GM18951 (cell line): Measurements from ENCODE around the gene MCC.

ENCODE experiments used
- POLR2A ChIP-seq: IDR thresholded peaks from 4 replicates; pipeline ENCODE4 v1.6.1; 2011; ENCODE audit warnings: mild to moderate bottlenecking; ENCODE audit not compliant: insufficient read length, insufficient read depth; ENCODE audit errors: extremely low read depth
- in situ Hi-C: fragments of 300-500 bp; cut with MboI; formaldehyde crosslinking; loops from one replicate; pipeline ENCODE4 v1.12.0; 2022; ENCODE audit warnings: low sequenced_read_pairs, mixed read lengths, inconsistent platforms; ENCODE audit not compliant: unreplicated experiment

Gene MCC

DNA sequence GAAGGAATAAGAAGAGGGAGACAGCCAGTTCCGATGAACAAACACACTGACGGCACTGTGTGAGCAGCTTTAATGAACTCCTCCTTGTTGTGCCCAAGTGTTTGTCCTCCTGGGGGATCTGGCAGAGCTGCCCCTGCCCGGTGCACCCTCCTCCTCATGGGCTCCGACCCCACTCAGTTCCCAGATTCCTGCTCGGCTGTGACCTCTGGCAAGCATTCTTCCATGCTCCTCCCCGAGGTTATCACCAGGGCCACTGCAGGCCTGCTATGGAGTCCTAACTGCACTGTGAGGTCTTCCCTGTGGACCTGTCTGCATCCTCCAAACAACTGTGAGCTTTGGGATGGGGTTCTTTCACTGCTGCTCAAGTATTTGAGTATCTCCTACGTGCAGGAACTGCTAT lies 369.5 kb downstream of the MCC start:
- in situ Hi-C loops = no loop called here
- no peak for TF ChIP-seq POLR2A

DNA sequence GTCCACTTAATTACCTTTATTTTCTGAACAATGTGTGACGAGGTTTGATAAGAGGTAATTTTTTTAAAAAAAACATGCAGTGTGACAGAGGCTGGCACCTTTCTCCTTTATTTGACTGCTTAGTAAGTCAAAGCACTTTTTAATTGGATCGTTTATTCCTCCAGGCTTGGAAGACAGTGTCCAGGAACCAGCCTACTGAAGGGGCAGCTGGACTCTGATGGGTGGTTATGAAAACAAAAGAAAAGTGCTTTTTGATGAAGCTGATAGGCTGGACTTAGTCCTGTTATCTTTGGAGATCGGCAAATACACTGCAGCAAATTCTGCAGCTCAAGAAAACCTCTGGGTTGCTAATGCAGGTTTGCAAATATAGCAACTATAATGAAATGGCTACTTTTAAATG lies 370.0 kb downstream of the MCC start:
- no peak for TF ChIP-seq POLR2A
- in situ Hi-C loops = no loop called here

DNA sequence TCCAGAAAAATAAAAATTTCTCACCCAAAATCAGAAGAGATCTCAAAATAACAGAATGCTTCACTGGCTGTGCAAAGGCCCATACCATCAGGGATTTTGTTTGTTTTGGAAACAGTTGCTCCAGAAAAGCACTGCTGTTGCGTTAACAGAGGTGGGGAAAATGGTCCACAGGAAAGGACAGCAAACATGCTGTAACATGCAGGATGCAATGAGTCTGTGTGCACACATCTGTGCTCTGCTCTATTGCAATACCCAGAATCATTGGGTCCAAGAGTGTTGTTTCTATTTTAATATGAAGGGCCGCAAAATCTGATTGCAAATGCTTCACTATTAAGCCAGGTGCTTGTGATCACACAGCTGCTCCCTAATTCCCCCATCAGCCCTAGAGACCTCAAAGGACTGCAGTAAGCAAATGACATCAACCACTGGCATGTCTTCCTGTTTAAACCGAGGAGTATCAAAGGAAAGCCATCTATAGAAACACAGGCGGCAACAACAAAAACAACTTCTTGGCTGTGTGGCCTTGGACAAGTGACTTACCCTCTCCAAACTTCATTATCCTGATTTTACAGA lies 370.6 kb downstream of the MCC start:
- no peak for TF ChIP-seq POLR2A
- in situ Hi-C loops = no loop called here

DNA sequence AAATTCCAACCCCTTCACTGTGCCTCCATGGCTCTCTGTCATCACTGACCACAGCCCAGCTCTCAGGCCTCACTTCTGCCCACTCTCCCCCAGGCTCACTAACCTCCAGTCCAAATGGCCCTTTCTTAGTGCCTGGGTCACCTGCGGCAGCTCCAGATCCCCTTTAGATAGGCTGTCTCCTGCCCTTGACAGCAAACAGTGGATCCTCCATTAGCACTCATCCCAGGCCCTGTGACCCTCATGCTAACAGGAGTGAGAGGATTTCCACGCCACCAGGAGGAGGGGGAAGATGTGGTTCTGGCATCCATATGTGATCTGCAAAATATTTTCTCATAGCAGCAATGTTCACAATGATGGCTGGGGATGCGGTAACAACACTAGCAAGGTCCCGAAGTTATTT lies 372.3 kb downstream of the MCC start:
- in situ Hi-C loops = no loop called here
- TF ChIP-seq POLR2A = no peak

DNA sequence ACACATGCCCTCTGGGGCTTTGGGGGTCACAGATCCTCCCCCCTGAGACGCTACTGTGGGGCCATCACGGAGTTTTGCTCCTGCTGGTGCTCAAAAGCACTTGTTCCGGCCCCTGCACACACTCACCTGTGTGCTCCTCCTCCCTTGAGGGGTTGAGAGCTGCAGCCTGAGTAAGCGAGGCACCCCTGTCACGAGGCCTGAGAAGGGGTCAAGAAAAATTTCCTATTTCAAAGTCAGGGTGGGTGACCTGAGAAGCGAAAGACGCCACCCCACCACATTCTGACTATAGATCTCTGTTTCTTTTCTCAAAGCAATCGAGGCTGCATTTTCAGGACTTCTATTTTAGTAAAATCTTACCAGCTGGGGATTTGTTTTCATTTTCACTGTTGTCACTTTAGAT lies 373.2 kb downstream of the MCC start:
- TF ChIP-seq POLR2A = no peak
- in situ Hi-C loops = no loop called here

DNA sequence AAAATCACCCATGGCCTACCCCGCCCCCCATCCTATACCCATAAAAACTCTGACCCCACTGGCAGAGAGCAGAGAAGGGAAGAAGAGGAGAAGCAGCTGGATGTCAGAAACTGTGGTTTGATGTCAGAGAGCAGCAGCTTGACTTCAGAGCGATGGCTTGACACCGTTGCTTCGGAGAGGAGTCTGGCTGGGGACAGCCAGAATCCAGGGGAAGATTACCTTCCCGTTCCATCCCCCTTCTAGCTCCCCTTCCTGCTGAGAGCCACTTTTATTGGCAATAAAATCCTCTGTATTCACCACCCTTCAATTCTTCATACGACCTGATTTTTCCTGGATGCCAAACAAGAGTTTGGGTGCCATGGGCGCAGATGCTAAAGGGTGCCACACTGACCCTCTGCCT lies 373.7 kb downstream of the MCC start:
- in situ Hi-C loops = no loop called here
- TF ChIP-seq POLR2A = no peak

DNA sequence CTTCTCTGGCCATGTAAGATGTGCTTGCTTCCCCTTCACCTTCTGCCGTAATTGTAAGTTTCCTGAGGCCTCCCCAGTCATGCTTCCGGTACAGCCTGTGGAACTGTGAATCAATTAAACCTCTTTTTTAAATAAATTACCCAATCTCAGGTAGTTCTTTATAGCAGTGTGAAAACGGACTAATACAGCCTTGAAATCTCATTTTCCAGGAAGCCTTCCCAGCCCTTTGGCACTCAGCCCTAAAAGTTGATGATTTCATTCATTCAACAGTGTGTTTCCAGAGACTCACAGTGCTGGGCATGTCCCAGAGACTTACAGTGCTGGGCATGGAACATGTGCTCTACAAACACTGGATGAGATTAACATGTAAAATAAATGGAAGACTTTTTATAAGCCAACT lies 375.8 kb downstream of the MCC start:
- in situ Hi-C loops = no loop called here

DNA sequence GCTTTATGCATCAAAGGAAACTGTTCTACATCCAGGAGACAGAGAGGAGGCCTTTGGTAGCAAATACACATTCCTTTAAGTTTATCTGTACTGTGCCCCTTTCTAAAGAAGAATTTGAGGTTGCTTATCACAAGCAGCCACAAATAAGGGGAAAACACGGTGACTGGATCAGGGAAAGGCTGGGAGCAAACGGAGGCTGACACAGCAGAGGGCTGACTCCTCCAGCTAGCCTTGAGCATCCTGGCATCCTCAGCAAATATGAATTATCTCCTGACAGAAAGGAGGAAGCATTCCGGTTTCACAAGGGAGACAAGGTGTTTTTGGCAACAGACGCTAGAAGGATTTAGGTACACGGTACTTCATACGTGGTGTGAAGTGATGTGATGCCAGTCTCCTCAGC lies 378.1 kb downstream of the MCC start:
- TF ChIP-seq POLR2A = no peak
- in situ Hi-C loops = no loop called here

More for the DNA sequence above, 375.8 kb downstream of the MCC start:
- TF ChIP-seq POLR2A = no peak

DNA sequence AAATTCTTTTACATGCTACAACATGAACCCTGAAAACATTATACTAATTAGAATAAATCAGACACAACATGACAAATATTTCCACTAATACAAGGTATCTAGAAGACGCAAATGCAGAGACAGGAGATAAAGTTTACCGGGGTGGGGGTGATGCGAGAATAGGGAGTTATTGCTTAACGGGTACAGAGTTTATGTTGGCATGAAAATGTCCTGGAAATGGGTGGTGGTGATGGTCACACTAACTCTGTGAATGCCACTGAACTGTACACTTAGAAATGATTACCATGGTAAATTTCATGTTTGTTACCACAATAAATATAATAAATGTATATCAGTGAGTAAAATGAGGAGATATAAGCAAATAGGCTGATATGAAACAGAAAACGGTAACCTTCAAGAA lies 378.9 kb downstream of the MCC start:
- in situ Hi-C loops = no loop called here
- TF ChIP-seq POLR2A = no peak

DNA sequence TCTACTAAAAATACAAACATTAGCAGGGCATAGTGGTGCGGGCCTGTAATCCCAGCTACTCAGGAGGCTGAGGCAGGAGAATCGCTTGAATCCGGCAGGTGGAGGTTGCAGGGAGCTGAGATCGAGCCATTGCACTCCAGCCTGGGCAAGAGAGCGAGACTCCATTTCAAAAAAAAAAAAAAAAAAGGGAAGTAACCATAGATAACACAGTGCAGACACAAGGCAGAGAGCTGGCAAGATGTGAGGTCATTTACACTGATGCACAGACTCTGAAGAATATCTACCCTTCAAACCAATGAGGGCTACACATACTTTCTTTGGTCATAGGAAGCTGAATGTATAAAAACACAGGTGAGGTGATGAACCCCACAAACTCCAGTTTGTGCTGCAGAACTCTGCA lies 379.8 kb downstream of the MCC start:
- in situ Hi-C loops = no loop called here
- TF ChIP-seq POLR2A = no peak

DNA sequence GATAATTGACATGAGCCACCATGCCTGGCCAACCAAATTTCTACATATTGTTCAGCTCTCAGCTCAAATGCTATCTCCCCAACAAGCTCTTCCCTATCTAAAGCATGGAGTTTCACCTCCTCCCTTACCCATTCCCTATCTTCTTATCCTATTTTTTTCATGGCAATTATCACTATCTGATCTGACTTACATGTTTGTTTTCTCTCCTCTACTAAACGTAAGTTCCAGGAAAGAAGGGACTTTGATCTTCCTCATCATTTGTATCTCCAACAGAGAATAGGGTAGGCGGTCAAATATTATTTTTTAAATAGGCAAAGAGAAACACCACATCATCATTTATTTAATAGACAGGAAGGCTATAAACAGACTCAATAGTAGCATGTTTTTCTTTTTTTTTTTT lies 381.4 kb downstream of the MCC start:
- TF ChIP-seq POLR2A = no peak
- in situ Hi-C loops = no loop called here

DNA sequence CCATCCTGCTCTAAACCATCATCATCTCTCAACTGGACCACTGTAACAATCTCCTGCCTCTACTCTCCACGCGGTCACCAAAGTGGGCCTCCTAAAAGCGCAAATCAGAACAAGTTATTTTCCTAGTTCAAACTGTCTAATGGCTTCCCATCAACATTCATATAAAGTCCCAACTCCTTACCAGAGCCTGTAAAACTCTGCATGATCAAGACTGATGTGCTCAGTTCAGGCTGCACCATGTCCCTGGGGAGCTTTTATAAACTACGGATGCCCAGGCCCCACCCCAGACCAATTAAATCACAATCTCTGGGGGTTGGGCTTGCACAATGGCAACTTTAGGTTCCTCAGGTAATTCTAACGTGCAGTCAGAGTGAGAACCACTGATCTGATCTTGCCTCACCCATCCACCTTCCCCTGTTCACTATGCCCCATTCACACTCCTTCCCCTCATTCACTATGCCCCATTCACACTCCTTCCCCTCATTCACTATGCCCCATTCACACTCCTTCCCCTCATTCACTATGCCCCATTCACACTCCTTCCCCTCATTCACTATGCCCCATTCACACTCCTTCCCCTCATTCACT lies 382.5 kb downstream of the MCC start:
- in situ Hi-C loops = no loop called here
- no peak for TF ChIP-seq POLR2A

DNA sequence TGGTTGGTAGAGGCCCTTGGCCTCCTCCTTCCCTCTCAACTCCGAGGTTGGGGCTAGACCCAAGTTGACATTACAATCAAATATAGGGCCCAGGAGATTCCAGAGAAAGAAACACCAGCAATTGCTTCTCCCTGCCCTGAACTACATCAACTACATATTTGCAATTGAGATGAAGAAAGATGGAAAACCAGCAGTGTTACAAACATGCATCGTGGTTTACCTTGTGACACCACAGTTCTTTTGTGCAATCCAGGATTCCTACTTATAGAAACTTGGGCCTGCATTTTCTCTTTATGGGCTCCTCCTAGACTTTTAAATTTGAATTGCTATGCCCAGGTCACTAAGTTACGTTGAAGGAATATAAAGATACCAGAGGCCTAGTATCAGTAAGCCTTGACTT lies 384.9 kb downstream of the MCC start:
- TF ChIP-seq POLR2A = no peak
- in situ Hi-C loops = no loop called here

DNA sequence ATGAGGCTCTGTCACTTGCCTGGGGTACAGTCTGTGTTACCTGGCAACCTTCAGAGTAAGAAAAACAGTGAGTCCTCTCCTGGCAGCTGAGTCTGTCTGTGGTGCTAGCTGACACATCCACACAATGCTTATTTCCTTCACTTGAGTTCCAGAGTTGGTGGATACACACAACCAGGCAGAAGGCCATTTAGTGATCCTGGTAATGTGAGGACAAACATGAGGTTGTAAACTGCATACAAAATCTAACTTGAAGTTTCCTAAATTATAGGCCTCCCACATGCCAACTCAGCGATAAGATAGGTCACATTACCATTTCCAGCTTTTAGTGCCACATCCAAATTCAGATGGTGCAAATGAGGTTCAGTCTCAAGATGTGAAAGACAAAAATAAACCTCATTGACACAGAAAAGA lies 386.1 kb downstream of the MCC start:
- in situ Hi-C loops = no loop called here
- no peak for TF ChIP-seq POLR2A

DNA sequence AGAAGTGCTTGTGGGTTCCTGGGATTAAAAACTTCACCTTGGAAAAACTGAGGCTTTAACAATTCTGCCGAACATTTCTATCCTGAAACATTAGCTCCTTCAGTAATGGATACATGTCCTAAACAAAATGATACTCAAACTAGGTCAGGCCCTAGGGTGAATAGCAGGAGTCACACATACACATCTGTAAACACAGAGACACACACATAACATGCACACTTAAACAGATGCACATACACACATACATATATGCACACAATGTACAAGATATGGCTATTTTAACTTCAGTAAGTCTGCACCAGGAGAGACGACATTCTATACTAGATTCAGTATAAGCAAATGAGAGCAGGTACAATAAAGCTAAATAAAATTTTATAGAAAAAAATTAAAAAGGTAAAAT lies 387.3 kb downstream of the MCC start:
- in situ Hi-C loops = no loop called here
- TF ChIP-seq POLR2A = no peak

DNA sequence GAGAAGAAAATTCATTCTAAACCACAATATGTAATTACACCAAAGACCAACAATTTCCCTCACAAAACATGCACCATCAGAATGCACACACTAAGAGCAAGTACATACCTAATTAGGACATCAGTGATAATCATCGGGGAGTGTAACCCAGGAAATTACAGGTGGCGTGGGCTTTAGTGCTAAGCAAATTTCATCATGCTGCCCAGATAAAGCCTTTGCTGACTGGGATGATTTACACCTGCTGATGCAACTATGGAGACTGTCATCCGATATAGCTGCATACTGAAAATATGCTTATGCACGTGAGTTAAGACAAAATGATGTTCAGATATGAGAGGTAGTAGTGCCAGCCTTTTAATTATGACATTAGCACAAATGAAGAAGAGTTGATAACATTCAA lies 388.4 kb downstream of the MCC start:
- in situ Hi-C loops = no loop called here
- TF ChIP-seq POLR2A = no peak
